HG02943 (cell line): ENCODE data around the gene ARHGEF6.
"Not testable (repeated sequence)": the region's sequence is repeated elsewhere in the genome, so short reads cannot be mapped to it uniquely, and the experiment has no call there.

ENCODE experiments used
- ATAC-seq: cut with Tn5 transposase; IDR thresholded peaks from one replicate; pipeline ENCODE4 v1.9.1; 2021; ENCODE audit warnings: mild to moderate bottlenecking, low read depth, moderate library complexity; ENCODE audit not compliant: unreplicated experiment

Gene ARHGEF6

GRCh38 chrX:136783159-136783558 is 2.4 kb upstream of the ARHGEF6 start:
- ATAC-seq, result no peak

GRCh38 chrX:136781180-136781797 is 557 bp upstream of the ARHGEF6 start:
- no peak for ATAC-seq

- ATAC-seq, result no peak
Observed at GRCh38 chrX:136780241-136780640, 491 bp downstream of the ARHGEF6 start.

GRCh38 chrX:136779346-136779781 is 1.4 kb downstream of the ARHGEF6 start:
- ATAC-seq, result peak; percentile 51

- no peak for ATAC-seq
Observed at GRCh38 chrX:136778916-136779315, 1.8 kb downstream of the ARHGEF6 start.

- ATAC-seq, result no peak
Observed at GRCh38 chrX:136778020-136778419, 2.7 kb downstream of the ARHGEF6 start.

- ATAC-seq, result no peak
Observed at GRCh38 chrX:136773648-136774047, 7.1 kb downstream of the ARHGEF6 start.

GRCh38 chrX:136771869-136772268 is 8.9 kb downstream of the ARHGEF6 start:
- ATAC-seq, result not testable (repeated sequence)

- ATAC-seq, result no peak
Observed at GRCh38 chrX:136768469-136769084, 12.2 kb downstream of the ARHGEF6 start.

GRCh38 chrX:136767104-136767941 is 13.4 kb downstream of the ARHGEF6 start:
- ATAC-seq, result peak; percentile 64

- peak; percentile 7 for ATAC-seq
Observed at GRCh38 chrX:136766785-136767103, 14.0 kb downstream of the ARHGEF6 start.

- ATAC-seq, result no peak
Observed at GRCh38 chrX:136765821-136766356, 14.8 kb downstream of the ARHGEF6 start.

GRCh38 chrX:136764206-136764605 is 16.5 kb downstream of the ARHGEF6 start:
- ATAC-seq, result no peak

- no peak for ATAC-seq
Observed at GRCh38 chrX:136762820-136763452, 17.8 kb downstream of the ARHGEF6 start.

- ATAC-seq, result no peak
Observed at GRCh38 chrX:136761421-136761820, 19.3 kb downstream of the ARHGEF6 start.

GRCh38 chrX:136759968-136760367 is 20.8 kb downstream of the ARHGEF6 start:
- ATAC-seq, result peak; percentile 92

GRCh38 chrX:136755411-136755810 is 25.3 kb downstream of the ARHGEF6 start:
- no peak for ATAC-seq

- ATAC-seq, result no peak
Observed at GRCh38 chrX:136754651-136755050, 26.1 kb downstream of the ARHGEF6 start.

- ATAC-seq, result no peak
Observed at GRCh38 chrX:136752796-136753195, 27.9 kb downstream of the ARHGEF6 start.

GRCh38 chrX:136752346-136752745 is 28.4 kb downstream of the ARHGEF6 start:
- ATAC-seq, result no peak

- ATAC-seq, result no peak
Observed at GRCh38 chrX:136750364-136750763, 30.4 kb downstream of the ARHGEF6 start.
